Fibroblast of lung (primary cell): Measurements from ENCODE around the gene LRCH4. TPM values are rescaled to one million over a fixed set of nuclear protein-coding genes. Genes with fewer than 3 reads are reported as not detected.

Experiments used
- DNase-seq, 2 donors: peaks; one replicate each; pipeline versions ENCODE4 v3.0.0 to v3.0.0-alpha.2; 2010; ENCODE audit warnings: low read depth in 2 of 2
- H2AFZ ChIP-seq: 2 replicates; pipeline ENCODE4 v1.5.1; 2012; ENCODE audit warnings: low read length, control low read depth, inconsistent platforms
- H3K27ac ChIP-seq: 2 replicates; pipeline ENCODE4 v1.5.1; 2011; ENCODE audit warnings: low read length, control low read depth; ENCODE audit not compliant: insufficient read depth
- H3K27me3 ChIP-seq: 2 replicates; pipeline ENCODE4 v1.5.1; 2011; ENCODE audit warnings: mild to moderate bottlenecking, low read length; ENCODE audit not compliant: control insufficient read depth, insufficient read depth
- H3K36me3 ChIP-seq: 2 replicates; pipeline ENCODE4 v1.5.1; 2011; ENCODE audit warnings: low read length; ENCODE audit not compliant: control insufficient read depth, insufficient read depth
- H3K4me1 ChIP-seq: 2 replicates; pipeline ENCODE4 v1.5.1; 2011; ENCODE audit warnings: low read length; ENCODE audit not compliant: control insufficient read depth, insufficient read depth; ENCODE audit errors: extremely low read depth
- H3K4me2 ChIP-seq: 2 replicates; pipeline ENCODE4 v1.5.1; 2011; ENCODE audit warnings: low read length, control low read depth; ENCODE audit not compliant: insufficient read depth; ENCODE audit errors: extremely low read depth
- H3K4me3 ChIP-seq, 4 experiments: fragments of 200-600 bp in 1 of 4; sonication (generic) in 1 of 4; replicated peaks in 1 of 4; 2 replicates each; pipeline ENCODE4 v1.5.1; 2011 to 2016; ENCODE audit warnings: low read length in 4 of 4, low read depth in 3 of 4, mild to moderate bottlenecking in 3 of 4, control low read depth in 2 of 4, inconsistent platforms in 1 of 4, mixed read lengths in 1 of 4; ENCODE audit not compliant: insufficient read depth in 1 of 4; ENCODE audit errors: control extremely low read depth in 1 of 4
- H3K79me2 ChIP-seq: 2 replicates; pipeline ENCODE4 v1.5.1; 2012; ENCODE audit warnings: mild to moderate bottlenecking, low read length, inconsistent platforms; ENCODE audit not compliant: control insufficient read depth, insufficient read depth
- H3K9ac ChIP-seq: 2 replicates; pipeline ENCODE4 v1.5.1; 2011; ENCODE audit warnings: mild to moderate bottlenecking, low read length, control low read depth; ENCODE audit not compliant: insufficient read depth
- H3K9me3 ChIP-seq: 2 replicates; pipeline ENCODE4 v1.5.1; 2012; ENCODE audit warnings: low read depth, low read length; ENCODE audit not compliant: control insufficient read depth, insufficient read depth
- H4K20me1 ChIP-seq: 2 replicates; pipeline ENCODE4 v1.5.1; 2011; ENCODE audit warnings: low read length; ENCODE audit not compliant: control insufficient read depth, insufficient read depth; ENCODE audit errors: extremely low read depth
- CTCF ChIP-seq, 2 donors: IDR thresholded peaks in 1 of 2; conservative IDR thresholded peaks in 1 of 2; 1 replicate in 1 of 2; 2 replicates in 1 of 2; pipeline ENCODE4 v1.5.1; 2011 to 2012; ENCODE audit warnings: low read length in 2 of 2, control low read depth in 1 of 2, inconsistent platforms in 1 of 2, low read depth in 1 of 2, mild to moderate bottlenecking in 1 of 2
- EZH2 ChIP-seq: IDR thresholded peaks from 2 replicates; pipeline ENCODE4 v1.5.1; 2012; ENCODE audit warnings: low read length, control low read depth, mild to moderate bottlenecking; ENCODE audit errors: missing control alignments
- polyA plus RNA-seq, 2 donors: library from polyadenylated mRNA; depleted of rRNA in 1 of 2; stranded (reverse) in 1 of 2; unstranded in 1 of 2; fragments of >200 nt; gene quantifications; 2 replicates each; pipeline ENCODE4 v1.2.1, GENCODE V29; 2011 to 2012; ENCODE audit warnings: missing spikeins in 1 of 2
- total RNA-seq: library from RNA; depleted of rRNA; stranded (reverse); fragments of >200 nt; gene quantifications from 2 replicates; pipeline ENCODE4 v1.2.1, GENCODE V29; 2014

LRCH4 gene
- total and polyA plus RNA-seq, 2 donors (not counting 1 experiment from before 2014, with no cell fraction given) = 7.3 to 11.6 TPM

GRCh38 chr7:100545360-100546128 is 40.4 kb downstream of the LRCH4 start:
- Histone ChIP-seq H3K4me2 (peak overlapping the region; percentile 11), H4K20me1 (no peaks in the 10 kb centered on the region), H3K27me3 (no peaks in the 10 kb centered on the region), H2AFZ (peak overlapping the region; percentile 47), H3K79me2 (no peaks in the 10 kb centered on the region), H3K36me3 (peaks cover 2% of the 10 kb centered on the region), H3K9me3 (no peaks in the 10 kb centered on the region), H3K4me1 (peaks cover 20% of the 10 kb centered on the region), H3K4me3 (no peak overlapping the region), H3K27ac (peak overlapping the region; percentile 60), H3K9ac (no peak overlapping the region)
- DNase-seq = peak; percentile 88 to 91
- TF ChIP-seq EZH2 = no peak
- peak in 1 of 2 donors; percentile 26 for TF ChIP-seq CTCF (conservative IDR thresholded peaks at IDR 0.05 in 1 of 2, IDR thresholded peaks at IDR 0.05 in 1 of 2; ENCODE audit: low read depth in 1 of 2, low read length in 2 of 2)

- DNase-seq = peak in 1 of 2 donors; percentile 31
- Histone ChIP-seq H4K20me1 (no peaks in the 10 kb centered on the region), H3K9me3 (no peaks in the 10 kb centered on the region), H3K36me3 (no peaks in the 10 kb centered on the region), H3K9ac (no peak overlapping the region), H3K4me2 (peak overlapping the region; percentile 35), H3K79me2 (no peaks in the 10 kb centered on the region), H3K27ac (peak overlapping the region; percentile 60), H3K4me3 (no peak overlapping the region), H2AFZ (peak overlapping the region; percentile 23), H3K4me1 (peaks cover 20% of the 10 kb centered on the region), H3K27me3 (no peaks in the 10 kb centered on the region)
- TF ChIP-seq CTCF (conservative IDR thresholded peaks at IDR 0.05 in 1 of 2, IDR thresholded peaks at IDR 0.05 in 1 of 2; ENCODE audit: low read depth in 1 of 2, low read length in 2 of 2) (no peak), EZH2 (no peak)
These were observed 41.0 kb downstream of the LRCH4 start for GRCh38 chr7:100544967-100545359.

GRCh38 chr7:100544386-100544785 is 41.5 kb downstream of the LRCH4 start:
- Histone ChIP-seq H3K4me1 (peaks cover 22% of the 10 kb centered on the region), H3K9me3 (no peaks in the 10 kb centered on the region), H2AFZ (no peak overlapping the region), H3K4me3 (no peak overlapping the region), H3K9ac (no peak overlapping the region), H3K79me2 (no peaks in the 10 kb centered on the region), H3K36me3 (no peaks in the 10 kb centered on the region), H3K27me3 (no peaks in the 10 kb centered on the region), H3K4me2 (no peak overlapping the region), H4K20me1 (no peaks in the 10 kb centered on the region), H3K27ac (no peak overlapping the region)
- no peak for DNase-seq
- TF ChIP-seq EZH2 (no peak), CTCF (conservative IDR thresholded peaks at IDR 0.05 in 1 of 2, IDR thresholded peaks at IDR 0.05 in 1 of 2; ENCODE audit: low read depth in 1 of 2, low read length in 2 of 2) (no peak)
